Measurements from ENCODE around the gene AP1AR.

AP1AR gene

GRCh38 chr4:112251019-112251643 is 19.5 kb downstream of the AP1AR start:
- H3K9ac ChIP-seq, result no peak overlapping the region
- no peak for TF ChIP-seq Cebpa-rat (IDR thresholded peaks at IDR 0.05)
- H4K20me1 ChIP-seq, result peaks cover 36% of the 10 kb centered on the region
- H3K27me3 ChIP-seq, result no peaks in the 10 kb centered on the region
- no peaks in the 10 kb centered on the region for H3K9me3 ChIP-seq
- H3K4me2 ChIP-seq, result no peak overlapping the region
- H3K4me1 ChIP-seq, result no peaks in the 10 kb centered on the region
- H3K4me3 ChIP-seq, result no peak overlapping the region
- H3K36me3 ChIP-seq, result peaks cover 8% of the 10 kb centered on the region; the same call in 1 of the 2 replicates
- H3K27ac ChIP-seq, result no peak overlapping the region

- H3K9me3 ChIP-seq, result no peaks in the 10 kb centered on the region
- no peak for TF ChIP-seq Cebpa-rat (IDR thresholded peaks at IDR 0.05)
- no peak overlapping the region for H3K9ac ChIP-seq
- H3K4me2 ChIP-seq, result no peak overlapping the region
- H3K4me3 ChIP-seq, result no peak overlapping the region
- no peaks in the 10 kb centered on the region for H3K4me1 ChIP-seq
- H4K20me1 ChIP-seq, result peaks cover 33% of the 10 kb centered on the region
- peaks cover 14% of the 10 kb centered on the region; the same call in 1 of the 2 replicates for H3K36me3 ChIP-seq
- H3K27ac ChIP-seq, result no peak overlapping the region
- H3K27me3 ChIP-seq, result no peaks in the 10 kb centered on the region
Measured at GRCh38 chr4:112252234-112252633, 20.6 kb downstream of the AP1AR start.

- Histone ChIP-seq H4K20me1 (peaks cover 32% of the 10 kb centered on the region), H3K36me3 (peaks cover 14% of the 10 kb centered on the region; the same call in 1 of the 2 replicates), H3K4me1 (no peaks in the 10 kb centered on the region), H3K27me3 (no peaks in the 10 kb centered on the region), H3K4me3 (no peak overlapping the region), H3K27ac (no peak overlapping the region), H3K4me2 (no peak overlapping the region), H3K9me3 (no peaks in the 10 kb centered on the region), H3K9ac (no peak overlapping the region)
- no peak for TF ChIP-seq Cebpa-rat (IDR thresholded peaks at IDR 0.05)
Measured at GRCh38 chr4:112253382-112254000, 21.9 kb downstream of the AP1AR start.

- Histone ChIP-seq H3K36me3 (peaks cover 34% of the 10 kb centered on the region), H3K4me2 (no peak overlapping the region), H4K20me1 (peaks cover 4% of the 10 kb centered on the region; the same call in 1 of the 2 replicates), H3K27ac (no peak overlapping the region), H3K9me3 (no peaks in the 10 kb centered on the region), H3K9ac (no peak overlapping the region), H3K4me3 (no peak overlapping the region), H3K27me3 (no peaks in the 10 kb centered on the region), H3K4me1 (no peaks in the 10 kb centered on the region)
- no peak for TF ChIP-seq Cebpa-rat (IDR thresholded peaks at IDR 0.05)
Measured at GRCh38 chr4:112257098-112257497, 25.5 kb downstream of the AP1AR start.

- H4K20me1 ChIP-seq, result 0 out of 2 replicates have a peak, but pooled peaks cover 8% of the 10 kb centered on the region
- no peak overlapping the region for H3K4me2 ChIP-seq
- H3K9ac ChIP-seq, result no peak overlapping the region
- H3K9me3 ChIP-seq, result no peaks in the 10 kb centered on the region
- H3K27ac ChIP-seq, result no peak overlapping the region
- no peaks in the 10 kb centered on the region for H3K4me1 ChIP-seq
- TF ChIP-seq Cebpa-rat (IDR thresholded peaks at IDR 0.05), result no peak
- no peak overlapping the region for H3K4me3 ChIP-seq
- no peaks in the 10 kb centered on the region for H3K27me3 ChIP-seq
- H3K36me3 ChIP-seq, result peaks cover 24% of the 10 kb centered on the region
Measured at GRCh38 chr4:112266823-112267222, 35.2 kb downstream of the AP1AR start.

GRCh38 chr4:112270051-112270450 is 38.5 kb downstream of the AP1AR start:
- Histone ChIP-seq H3K36me3 (peaks cover 39% of the 10 kb centered on the region), H3K4me1 (no peaks in the 10 kb centered on the region), H3K27ac (no peak overlapping the region), H3K9ac (no peak overlapping the region), H3K9me3 (no peaks in the 10 kb centered on the region; the same call in 1 of the 2 replicates), H3K27me3 (no peaks in the 10 kb centered on the region), H3K4me2 (no peak overlapping the region), H4K20me1 (peaks cover 12% of the 10 kb centered on the region; the same call in 1 of the 2 replicates), H3K4me3 (no peak overlapping the region)
- no peak for TF ChIP-seq Cebpa-rat (IDR thresholded peaks at IDR 0.05)

GRCh38 chr4:112270640-112271421 is 39.2 kb downstream of the AP1AR start:
- no peak overlapping the region for H3K9ac ChIP-seq
- H3K4me3 ChIP-seq, result no peak overlapping the region
- no peak overlapping the region for H3K4me2 ChIP-seq
- TF ChIP-seq Cebpa-rat (IDR thresholded peaks at IDR 0.05), result no peak
- no peak overlapping the region for H3K27ac ChIP-seq
- H3K9me3 ChIP-seq, result no peaks in the 10 kb centered on the region; the same call in 1 of the 2 replicates
- H3K27me3 ChIP-seq, result no peaks in the 10 kb centered on the region
- H3K36me3 ChIP-seq, result peaks cover 45% of the 10 kb centered on the region
- peaks cover 15% of the 10 kb centered on the region; the same call in 1 of the 2 replicates for H4K20me1 ChIP-seq
- no peaks in the 10 kb centered on the region for H3K4me1 ChIP-seq

- no peaks in the 10 kb centered on the region for H3K27me3 ChIP-seq
- no peak for TF ChIP-seq Cebpa-rat (IDR thresholded peaks at IDR 0.05)
- no peaks in the 10 kb centered on the region; the same call in 1 of the 2 replicates for H3K9me3 ChIP-seq
- no peaks in the 10 kb centered on the region for H3K4me1 ChIP-seq
- H4K20me1 ChIP-seq, result peaks cover 22% of the 10 kb centered on the region; the same call in 1 of the 2 replicates
- H3K4me3 ChIP-seq, result no peak overlapping the region
- no peak overlapping the region for H3K4me2 ChIP-seq
- peaks cover 55% of the 10 kb centered on the region for H3K36me3 ChIP-seq
- no peak overlapping the region for H3K27ac ChIP-seq
- H3K9ac ChIP-seq, result no peak overlapping the region
Measured at GRCh38 chr4:112272292-112272691, 40.7 kb downstream of the AP1AR start.

- peaks cover 62% of the 10 kb centered on the region for H3K36me3 ChIP-seq
- H3K27me3 ChIP-seq, result no peaks in the 10 kb centered on the region
- no peak overlapping the region for H3K9ac ChIP-seq
- H3K4me1 ChIP-seq, result peaks cover 24% of the 10 kb centered on the region
- TF ChIP-seq Cebpa-rat (IDR thresholded peaks at IDR 0.05), result no peak
- no peaks in the 10 kb centered on the region; the same call in 1 of the 2 replicates for H3K9me3 ChIP-seq
- no peak overlapping the region for H3K4me2 ChIP-seq
- peaks cover 24% of the 10 kb centered on the region; the same call in 1 of the 2 replicates for H4K20me1 ChIP-seq
- no peak overlapping the region for H3K27ac ChIP-seq
- H3K4me3 ChIP-seq, result no peak overlapping the region
Measured at GRCh38 chr4:112274959-112275358, 43.4 kb downstream of the AP1AR start.

Measured in BLaER1 (cell line).